PC-3 (cell line): ENCODE results near the gene SLC41A3. TPM values are rescaled to one million over a fixed set of nuclear protein-coding genes. Genes with fewer than 3 reads are reported as not detected.

Source experiments
- ATAC-seq: fragments of 200-7000 bp; cut with Tn5 transposase; 2 replicates; pipeline ENCODE4 v1.9.1; 2020; ENCODE audit warnings: mild to moderate bottlenecking, moderate library complexity
- BruUV-seq: library from RNA; stranded (reverse); fragments of 400-500 nt; replicated peaks from 2 replicates; lab custom pipeline; 2021; lab: Mats Ljungman, UMichigan
- CTCF ChIA-PET: fragments of 300-600 bp; sonication (Branson Sonifier 250); formaldehyde crosslinking; loops from one replicate; lab custom pipeline; 2022; ENCODE audit warnings: antibody characterized with exemption; lab: Charles Lee
- POLR2A ChIA-PET: fragments of 300-600 bp; sonication (Branson Sonifier 250); formaldehyde crosslinking; loops from one replicate; lab custom pipeline; 2022; ENCODE audit warnings: antibody characterized with exemption; ENCODE audit not compliant: unreplicated experiment; lab: Charles Lee
- DNase-seq: peaks from one replicate; pipeline ENCODE4 v3.0.0-alpha.2; 2015
- H2AFZ ChIP-seq: fragments of 300-600 bp; sonication (generic); 2 replicates; pipeline ENCODE4 v1.6.0; 2016; ENCODE audit warnings: antibody characterized with exemption, low read length
- H3F3A ChIP-seq: fragments of 300-600 bp; sonication (generic); one replicate; pipeline ENCODE4 v1.6.0; 2017; ENCODE audit warnings: antibody characterized with exemption, low read length, control low read depth, mild to moderate bottlenecking; ENCODE audit not compliant: unreplicated experiment
- H3K27ac ChIP-seq: fragments of 300-600 bp; sonication (generic); 2 replicates; pipeline ENCODE4 v1.5.1; 2016; ENCODE audit warnings: mild to moderate bottlenecking, low read length
- H3K27me3 ChIP-seq: fragments of 300-600 bp; sonication (generic); 2 replicates; pipeline ENCODE4 v1.6.1; 2016; ENCODE audit warnings: low read length, mixed read lengths
- H3K36me3 ChIP-seq: fragments of 300-600 bp; sonication (generic); 2 replicates; pipeline ENCODE4 v1.6.1; 2016; ENCODE audit warnings: low read depth, mixed run types, low read length, mixed read lengths
- H3K4me1 ChIP-seq: fragments of 300-600 bp; sonication (generic); 2 replicates; pipeline ENCODE4 v1.5.1; 2016; ENCODE audit warnings: low read length; ENCODE audit not compliant: insufficient read depth
- H3K4me2 ChIP-seq: fragments of 300-600 bp; sonication (generic); 2 replicates; pipeline ENCODE4 v1.6.0; 2016; ENCODE audit warnings: low read length
- H3K4me3 ChIP-seq: fragments of 300-600 bp; sonication (generic); 2 replicates; pipeline ENCODE4 v1.5.1; 2016; ENCODE audit warnings: mild to moderate bottlenecking, low read length, mixed read lengths
- H3K79me2 ChIP-seq: fragments of 300-600 bp; sonication (generic); 2 replicates; pipeline ENCODE4 v1.6.1; 2017; ENCODE audit warnings: low read length, mixed read lengths
- H3K9ac ChIP-seq: fragments of 300-600 bp; sonication (generic); 2 replicates; pipeline ENCODE4 v1.6.0; 2016; ENCODE audit warnings: mild to moderate bottlenecking, low read length
- H3K9me2 ChIP-seq: fragments of 300-600 bp; sonication (generic); replicated peaks from 2 replicates; pipeline ENCODE4 v1.6.1; 2016; ENCODE audit warnings: mixed run types, low read length, mixed read lengths
- H3K9me3 ChIP-seq: fragments of 300-600 bp; sonication (generic); 2 replicates; pipeline ENCODE4 v1.6.1; 2016; ENCODE audit warnings: low read length, mixed read lengths
- H4K20me1 ChIP-seq: fragments of 300-600 bp; sonication (generic); 2 replicates; pipeline ENCODE4 v1.6.1; 2016; ENCODE audit warnings: low read length, mixed read lengths
- EZH2 ChIP-seq: fragments of 300-600 bp; sonication (generic); IDR thresholded peaks from one replicate; pipeline ENCODE4 v1.6.1; 2017; ENCODE audit warnings: antibody characterized with exemption, mild to moderate bottlenecking, low read length; ENCODE audit not compliant: unreplicated experiment
- EZH2phosphoT487 ChIP-seq: fragments of 300-600 bp; sonication (generic); IDR thresholded peaks from 2 replicates; pipeline ENCODE4 v1.6.1; 2018; ENCODE audit warnings: mild to moderate bottlenecking, antibody characterized with exemption, low read length, borderline replicate concordance
- intact Hi-C: fragments of 100-400 bp; cut with micrococcal nuclease; formaldehyde crosslinking; loops from 2 replicates; pipeline ENCODE4 v1.9.0; 2023
- total RNA-seq: library from RNA; depleted of rRNA; stranded (reverse); fragments of >200 nt; gene quantifications from 2 replicates; pipeline ENCODE4 v1.2.3, GENCODE V29; 2014
- TF ChIP-seq, protein P1 (sequence below): fragments of 300-600 bp; sonication (generic); conservative IDR thresholded peaks from 2 replicates; pipeline ENCODE4 v1.5.1; 2017; ENCODE audit warnings: antibody characterized with exemption, low read depth, mild to moderate bottlenecking, low read length

Gene SLC41A3
- total RNA-seq, 1 experiment from 2014 or later, result 29.8 TPM

DNA sequence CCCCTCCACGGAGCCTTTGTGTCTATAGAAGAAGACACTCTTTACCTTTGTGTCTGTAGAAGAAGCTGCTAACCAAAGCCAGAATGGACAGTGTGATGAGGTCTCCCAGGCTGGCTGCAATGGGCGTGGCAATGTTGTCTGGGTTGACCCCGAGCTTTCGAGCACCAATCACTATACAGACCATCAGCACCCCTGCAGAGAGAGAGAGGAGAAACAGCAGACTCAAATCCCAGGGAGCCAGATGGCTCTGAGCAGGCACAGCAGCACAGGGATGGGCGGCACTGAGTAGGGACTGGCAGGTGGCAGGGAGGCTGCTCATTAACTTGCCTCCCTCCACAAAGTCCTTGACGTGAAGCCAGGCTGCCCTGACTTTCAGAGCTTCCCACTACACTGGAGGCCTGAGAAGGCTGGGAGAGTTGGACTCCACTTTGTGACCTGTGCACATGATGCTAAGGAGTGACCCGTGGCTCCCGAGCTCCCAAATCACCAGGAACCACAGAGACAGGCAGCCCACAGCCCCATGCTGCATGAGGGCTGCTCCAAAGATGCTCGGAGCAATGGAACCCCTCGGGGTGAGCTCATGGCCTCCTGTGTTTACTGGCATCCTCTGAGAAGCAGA, 61.1 kb downstream of the SLC41A3 start:
- intact Hi-C loops, result no loop called here

DNA sequence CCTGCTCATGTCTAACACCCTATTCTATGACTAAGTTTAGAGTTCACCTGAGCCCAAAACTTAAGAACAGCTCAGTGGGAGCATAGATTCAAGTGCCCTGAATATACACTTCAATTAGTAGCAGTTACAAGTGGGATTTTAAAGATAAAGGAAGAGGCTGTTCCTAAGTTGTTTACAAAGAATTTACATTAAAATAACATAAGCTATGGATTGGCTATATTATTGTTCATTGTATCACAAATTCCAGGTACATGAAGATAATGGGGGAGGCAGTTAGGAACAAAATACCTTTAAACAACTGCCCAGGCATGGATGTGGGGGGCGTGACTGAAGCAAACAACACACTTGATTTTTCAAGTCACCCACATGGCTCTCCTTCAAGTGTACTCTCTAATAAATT, 62.2 kb downstream of the SLC41A3 start:
- Histone ChIP-seq H3K79me2 (no peaks in the 10 kb centered on the region), H3K27me3 (no peaks in the 10 kb centered on the region), H3K9me2 (no peaks in the 10 kb centered on the region), H2AFZ (no peak overlapping the region), H4K20me1 (no peaks in the 10 kb centered on the region), H3F3A (no peaks in the 10 kb centered on the region), H3K4me3 (no peak overlapping the region), H3K9me3 (no peaks in the 10 kb centered on the region), H3K4me2 (no peak overlapping the region), H3K9ac (no peak overlapping the region), H3K27ac (no peak overlapping the region), H3K36me3 (no peaks in the 10 kb centered on the region), H3K4me1 (no peaks in the 10 kb centered on the region)
- CTCF ChIA-PET, result no interaction called here
- intact Hi-C loops, result no loop called here
- no TSS peak for BruUV-seq
- TF ChIP-seq, protein P1, sequence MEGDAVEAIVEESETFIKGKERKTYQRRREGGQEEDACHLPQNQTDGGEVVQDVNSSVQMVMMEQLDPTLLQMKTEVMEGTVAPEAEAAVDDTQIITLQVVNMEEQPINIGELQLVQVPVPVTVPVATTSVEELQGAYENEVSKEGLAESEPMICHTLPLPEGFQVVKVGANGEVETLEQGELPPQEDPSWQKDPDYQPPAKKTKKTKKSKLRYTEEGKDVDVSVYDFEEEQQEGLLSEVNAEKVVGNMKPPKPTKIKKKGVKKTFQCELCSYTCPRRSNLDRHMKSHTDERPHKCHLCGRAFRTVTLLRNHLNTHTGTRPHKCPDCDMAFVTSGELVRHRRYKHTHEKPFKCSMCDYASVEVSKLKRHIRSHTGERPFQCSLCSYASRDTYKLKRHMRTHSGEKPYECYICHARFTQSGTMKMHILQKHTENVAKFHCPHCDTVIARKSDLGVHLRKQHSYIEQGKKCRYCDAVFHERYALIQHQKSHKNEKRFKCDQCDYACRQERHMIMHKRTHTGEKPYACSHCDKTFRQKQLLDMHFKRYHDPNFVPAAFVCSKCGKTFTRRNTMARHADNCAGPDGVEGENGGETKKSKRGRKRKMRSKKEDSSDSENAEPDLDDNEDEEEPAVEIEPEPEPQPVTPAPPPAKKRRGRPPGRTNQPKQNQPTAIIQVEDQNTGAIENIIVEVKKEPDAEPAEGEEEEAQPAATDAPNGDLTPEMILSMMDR, result no peak
- TF ChIP-seq EZH2phosphoT487 (no peak), EZH2 (no peak)
- DNase-seq (no peak), ATAC-seq (no peak)
- POLR2A ChIA-PET, result no interaction called here

More for the DNA sequence above, 61.1 kb downstream of the SLC41A3 start:
- H3K4me2 ChIP-seq, result no peak overlapping the region
- no peaks in the 10 kb centered on the region for H4K20me1 ChIP-seq
- H3K27ac ChIP-seq, result no peak overlapping the region
- no peak overlapping the region for H3K4me3 ChIP-seq
- H3K9me3 ChIP-seq, result no peaks in the 10 kb centered on the region
- H3F3A ChIP-seq, result no peaks in the 10 kb centered on the region
- no peaks in the 10 kb centered on the region for H3K4me1 ChIP-seq
- DNase-seq, result no peak
- BruUV-seq, result no TSS peak
- no peak for ATAC-seq
- POLR2A ChIA-PET, result no interaction called here
- no peak for TF ChIP-seq EZH2
- H3K36me3 ChIP-seq, result 0 out of 2 replicates have a peak, but pooled peaks cover 4% of the 10 kb centered on the region
- CTCF ChIA-PET, result no interaction called here
- no peaks in the 10 kb centered on the region for H3K79me2 ChIP-seq
- H2AFZ ChIP-seq, result no peak overlapping the region
- H3K9me2 ChIP-seq, result no peaks in the 10 kb centered on the region
- no peak overlapping the region for H3K9ac ChIP-seq
- no peaks in the 10 kb centered on the region for H3K27me3 ChIP-seq

DNA sequence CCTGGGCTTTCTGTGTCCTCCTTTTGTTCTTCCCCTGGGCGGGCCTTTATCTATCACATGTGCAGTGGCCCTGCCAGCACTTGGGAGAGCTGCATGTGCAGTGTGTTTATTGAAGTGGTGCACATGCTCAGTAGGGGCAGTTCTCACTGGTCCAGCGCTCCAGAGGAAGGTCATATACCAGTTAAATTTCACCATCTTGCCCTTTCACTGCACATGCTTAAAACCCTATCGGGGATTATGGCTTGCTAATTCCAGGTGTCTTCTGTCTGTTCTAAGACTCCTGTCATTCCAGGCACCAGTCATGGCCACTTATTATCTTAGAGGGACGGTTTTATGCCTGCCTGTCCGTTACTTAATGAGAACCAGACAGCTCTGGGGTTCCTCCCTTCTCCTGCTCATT, 62.7 kb downstream of the SLC41A3 start:
- H3K79me2 ChIP-seq, result no peaks in the 10 kb centered on the region
- ATAC-seq (no peak), DNase-seq (no peak)
- no peaks in the 10 kb centered on the region for H3K4me1 ChIP-seq
- no peaks in the 10 kb centered on the region for H4K20me1 ChIP-seq
- no peaks in the 10 kb centered on the region for H3K27me3 ChIP-seq
- H3K4me3 ChIP-seq, result no peak overlapping the region
- H3K9ac ChIP-seq, result no peak overlapping the region
- H3K27ac ChIP-seq, result no peak overlapping the region
- no peak overlapping the region for H2AFZ ChIP-seq
- no peaks in the 10 kb centered on the region for H3K9me2 ChIP-seq
- BruUV-seq, result no TSS peak
- TF ChIP-seq EZH2 (no peak), EZH2phosphoT487 (no peak)
- TF ChIP-seq, protein P1, result no peak
- POLR2A ChIA-PET, result no interaction called here
- no peaks in the 10 kb centered on the region for H3K36me3 ChIP-seq
- H3F3A ChIP-seq, result no peaks in the 10 kb centered on the region
- H3K4me2 ChIP-seq, result no peak overlapping the region
- CTCF ChIA-PET, result no interaction called here
- intact Hi-C loops, result no loop called here
- no peaks in the 10 kb centered on the region for H3K9me3 ChIP-seq
